Choroid plexus epithelial cell (primary cell): Measurements from ENCODE around the gene CRB3.

Experiments
- DNase-seq: peaks from one replicate; pipeline ENCODE4 v3.0.0-alpha.2; 2010; ENCODE audit warnings: low read depth
- H3K4me3 ChIP-seq: 2 replicates; pipeline ENCODE4 v1.5.1; 2011; ENCODE audit warnings: low read depth, mild to moderate bottlenecking, control low read depth, low read length, moderate library complexity
- TF ChIP-seq, protein P1 (sequence below): conservative IDR thresholded peaks from 2 replicates; pipeline ENCODE4 v1.5.1; 2011; ENCODE audit warnings: low read depth, mild to moderate bottlenecking, control low read depth, inconsistent platforms, low read length, moderate library complexity

CRB3 gene, protein sequence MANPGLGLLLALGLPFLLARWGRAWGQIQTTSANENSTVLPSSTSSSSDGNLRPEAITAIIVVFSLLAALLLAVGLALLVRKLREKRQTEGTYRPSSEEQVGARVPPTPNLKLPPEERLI

GRCh38 chr19:6464070-6464873 lies at the start of gene CRB3:
TSS of gene CRB3 (plus strand) at chr19:6464271. CDS start at chr19:6464702, 431 bp downstream.
- TF ChIP-seq, protein P1, sequence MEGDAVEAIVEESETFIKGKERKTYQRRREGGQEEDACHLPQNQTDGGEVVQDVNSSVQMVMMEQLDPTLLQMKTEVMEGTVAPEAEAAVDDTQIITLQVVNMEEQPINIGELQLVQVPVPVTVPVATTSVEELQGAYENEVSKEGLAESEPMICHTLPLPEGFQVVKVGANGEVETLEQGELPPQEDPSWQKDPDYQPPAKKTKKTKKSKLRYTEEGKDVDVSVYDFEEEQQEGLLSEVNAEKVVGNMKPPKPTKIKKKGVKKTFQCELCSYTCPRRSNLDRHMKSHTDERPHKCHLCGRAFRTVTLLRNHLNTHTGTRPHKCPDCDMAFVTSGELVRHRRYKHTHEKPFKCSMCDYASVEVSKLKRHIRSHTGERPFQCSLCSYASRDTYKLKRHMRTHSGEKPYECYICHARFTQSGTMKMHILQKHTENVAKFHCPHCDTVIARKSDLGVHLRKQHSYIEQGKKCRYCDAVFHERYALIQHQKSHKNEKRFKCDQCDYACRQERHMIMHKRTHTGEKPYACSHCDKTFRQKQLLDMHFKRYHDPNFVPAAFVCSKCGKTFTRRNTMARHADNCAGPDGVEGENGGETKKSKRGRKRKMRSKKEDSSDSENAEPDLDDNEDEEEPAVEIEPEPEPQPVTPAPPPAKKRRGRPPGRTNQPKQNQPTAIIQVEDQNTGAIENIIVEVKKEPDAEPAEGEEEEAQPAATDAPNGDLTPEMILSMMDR, result no peak
- H3K4me3 ChIP-seq, result no peak within 1 kb of the TSS
- no peak for DNase-seq

DNA sequence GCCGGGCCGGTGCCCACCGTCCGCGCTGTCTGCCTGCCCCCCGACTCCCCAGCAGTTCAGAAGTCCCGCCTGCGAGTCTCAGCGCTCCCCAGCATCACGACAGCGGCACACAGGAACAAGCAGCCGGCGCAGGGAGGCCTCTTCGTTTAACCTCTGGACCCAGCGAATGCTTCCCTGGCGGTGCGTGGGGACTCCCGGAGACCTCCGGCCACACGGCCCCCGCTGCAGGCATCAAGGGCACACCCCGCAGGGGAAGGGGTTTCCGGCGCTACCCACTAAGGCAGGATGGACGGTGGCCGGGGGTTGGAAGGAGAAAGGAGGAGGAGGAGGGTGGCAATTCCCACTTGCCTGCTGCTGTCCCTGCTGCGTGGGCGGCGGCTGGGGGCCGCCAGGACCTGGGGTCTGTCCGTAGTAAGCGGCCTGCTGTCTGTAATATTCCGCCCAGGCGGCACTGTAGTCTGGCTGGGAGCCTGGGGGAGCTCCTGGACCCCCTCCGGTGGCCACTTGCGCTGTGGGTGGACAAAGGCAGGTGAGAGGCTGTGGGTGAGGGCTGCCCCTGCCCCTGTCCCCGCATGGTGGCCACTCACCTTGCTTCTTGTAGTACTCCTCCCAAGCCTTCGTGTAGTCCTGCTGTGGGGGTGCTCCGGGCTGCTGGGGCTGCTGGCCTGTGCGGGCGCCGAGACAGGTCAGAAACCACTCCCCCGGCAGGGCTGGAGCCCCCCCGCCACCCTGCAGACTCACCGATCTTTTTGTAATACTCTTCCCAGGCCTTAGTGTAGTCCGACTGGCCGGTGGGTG lies 49.1 kb upstream of the CRB3 start:
- no peak overlapping the region for H3K4me3 ChIP-seq
- TF ChIP-seq, protein P1, result no peak
- DNase-seq, result no peak

DNA sequence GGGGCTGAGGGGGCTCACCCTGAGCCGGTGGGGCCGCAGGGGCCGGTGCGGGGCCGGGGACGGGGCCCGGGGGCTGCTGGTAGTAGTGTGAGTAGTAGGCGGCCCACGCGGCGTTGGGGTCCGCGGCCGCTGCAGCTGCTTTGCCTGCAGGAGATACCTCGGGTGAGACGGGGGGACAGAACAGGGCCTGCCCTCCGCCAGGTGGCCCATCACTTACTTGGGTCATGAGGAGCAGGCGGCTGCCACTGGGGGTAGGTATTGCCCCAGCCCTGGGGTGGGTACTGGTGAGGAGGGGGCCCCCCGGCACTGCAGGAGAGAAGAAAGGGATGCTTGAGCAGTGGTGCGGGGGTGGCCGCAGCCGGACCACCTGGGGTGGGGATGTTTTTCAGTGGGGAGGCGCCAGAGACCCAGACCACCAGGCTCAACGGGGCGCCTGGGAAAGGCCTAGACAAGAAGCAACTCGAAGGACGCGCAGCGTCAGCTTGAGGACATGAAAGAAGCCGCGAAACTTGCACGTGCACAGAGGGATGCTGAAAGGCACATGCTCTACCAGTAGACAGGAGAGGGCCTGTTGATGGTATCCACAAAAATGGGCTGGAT lies 48.4 kb upstream of the CRB3 start:
- H3K4me3 ChIP-seq, result no peak overlapping the region
- TF ChIP-seq, protein P1, result no peak

GRCh38 chr19:6416658-6417405 lies 47.2 kb upstream of the CRB3 start:
- TF ChIP-seq, protein P1, result no peak
- DNase-seq, result no peak
- no peak overlapping the region for H3K4me3 ChIP-seq

More for the DNA sequence above, 48.4 kb upstream of the CRB3 start:
- no peak for DNase-seq

DNA sequence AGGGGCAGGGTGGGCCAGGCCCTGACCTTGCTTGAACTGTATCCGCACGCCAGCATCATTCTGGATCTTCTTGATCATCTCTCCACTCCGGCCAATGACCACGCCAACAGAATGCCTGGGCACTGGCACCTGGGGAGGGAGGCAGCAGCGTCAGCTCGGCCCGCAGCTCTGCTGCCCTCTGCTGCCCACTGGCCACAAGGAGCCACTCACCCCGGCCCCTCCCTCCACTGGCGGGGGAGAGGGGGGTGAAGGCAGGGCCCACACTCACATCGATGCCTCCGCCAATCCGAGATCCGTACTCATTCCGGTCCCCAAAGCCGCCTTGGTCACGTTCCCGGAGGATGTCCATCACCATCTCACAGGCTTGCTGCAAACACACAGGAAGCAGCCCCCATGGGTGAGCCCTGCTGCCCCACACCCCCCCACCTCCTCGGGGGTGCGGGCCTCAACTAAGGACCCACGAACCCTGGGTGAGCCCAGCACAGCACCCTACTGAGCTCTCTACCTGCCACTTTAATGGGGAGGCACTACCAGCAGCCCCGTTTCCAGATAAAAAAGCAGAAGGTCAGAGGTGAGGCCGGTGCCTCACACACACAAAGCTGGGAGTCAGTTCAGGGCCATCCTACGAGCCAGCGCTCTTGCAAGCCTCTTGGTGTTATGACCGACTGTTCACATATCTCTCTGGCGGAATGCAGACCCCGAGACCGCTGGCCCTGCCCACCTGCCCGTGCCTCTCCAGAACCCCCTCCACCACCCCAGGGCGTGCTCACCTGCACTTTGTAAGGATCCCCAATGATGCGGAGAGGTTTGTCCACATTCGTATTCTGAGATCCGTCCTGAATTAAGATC lies 46.1 kb upstream of the CRB3 start:
- peak; percentile 19 for DNase-seq
- TF ChIP-seq, protein P1, result peak; percentile 54
- no peak overlapping the region for H3K4me3 ChIP-seq
